ES-I3 (cell line): Measurements from ENCODE around the gene FGG.

ENCODE experiments used
- H3K36me3 ChIP-seq: 2 replicates; pipeline ENCODE4 v1.6.1; 2013; ENCODE audit warnings: mild to moderate bottlenecking, low read length, control low read depth, moderate library complexity; ENCODE audit not compliant: insufficient read depth
- H3K4me1 ChIP-seq: 2 replicates; pipeline ENCODE4 v1.6.1; 2013; ENCODE audit warnings: mild to moderate bottlenecking, control low read depth, low read length; ENCODE audit not compliant: insufficient read depth
- H3K9ac ChIP-seq: 2 replicates; pipeline ENCODE4 v1.6.1; 2013; ENCODE audit warnings: low read depth, mild to moderate bottlenecking, low read length, moderate library complexity
- H3K9me3 ChIP-seq: 2 replicates; pipeline ENCODE4 v1.6.1; 2013; ENCODE audit warnings: mild to moderate bottlenecking, low read length, moderate library complexity; ENCODE audit not compliant: control insufficient read depth, insufficient read depth

FGG gene

DNA sequence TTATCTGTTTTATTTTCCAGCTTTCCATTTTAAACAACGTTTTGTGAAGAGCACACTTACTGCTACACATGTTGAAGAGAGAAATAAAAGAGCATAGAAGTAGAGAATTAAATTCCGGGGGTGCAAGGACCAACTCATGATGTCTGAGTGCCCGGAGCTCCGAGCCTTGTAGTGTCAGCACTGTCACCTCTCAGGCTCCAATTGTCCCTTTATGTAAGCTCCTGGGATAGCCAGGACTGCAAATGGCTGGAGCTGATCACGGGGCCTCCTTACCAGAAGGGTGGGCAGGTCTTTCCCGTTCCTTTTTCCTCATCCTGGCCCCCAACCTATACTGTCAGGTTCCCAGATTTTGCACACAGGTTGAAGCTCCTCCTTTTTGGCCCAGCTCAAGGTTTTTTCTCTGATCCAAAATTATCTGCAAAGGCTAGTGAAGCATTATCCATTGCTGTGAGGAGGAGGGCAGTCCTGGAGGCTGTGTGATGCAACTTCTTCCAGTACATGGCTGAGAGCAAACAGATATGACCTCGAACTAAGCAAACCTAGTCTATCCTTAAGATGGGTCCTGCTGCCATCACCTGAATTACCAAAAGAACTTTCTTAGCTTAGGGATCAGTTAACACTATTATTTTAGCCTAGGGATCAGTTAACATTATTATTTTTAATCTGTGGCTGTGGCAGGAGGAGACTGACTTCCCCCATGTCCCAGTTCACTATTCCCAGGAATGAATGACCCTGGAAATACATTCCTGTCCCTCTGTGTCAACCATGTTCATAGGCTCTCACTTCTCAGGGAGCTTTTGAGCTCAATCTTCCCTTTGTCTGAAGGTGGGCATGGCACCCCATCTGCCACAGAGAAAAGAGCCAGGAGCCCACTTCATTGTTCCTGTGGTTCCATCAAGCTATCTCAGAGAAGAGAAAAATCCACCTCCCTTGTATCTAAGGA is at the start of gene FGG:
Gene FGG, minus strand, starts transcription at position 185 of the 943 bp plus-strand sequence. Its CDS starts 47 bp downstream, at position 138.
- H3K4me1 ChIP-seq: no peaks in the 10 kb centered on the region
- no peaks in the 10 kb centered on the region for H3K36me3 ChIP-seq
- H3K9me3 ChIP-seq: no peaks in the 10 kb centered on the region
- H3K9ac ChIP-seq: no peak within 1 kb of the TSS

DNA sequence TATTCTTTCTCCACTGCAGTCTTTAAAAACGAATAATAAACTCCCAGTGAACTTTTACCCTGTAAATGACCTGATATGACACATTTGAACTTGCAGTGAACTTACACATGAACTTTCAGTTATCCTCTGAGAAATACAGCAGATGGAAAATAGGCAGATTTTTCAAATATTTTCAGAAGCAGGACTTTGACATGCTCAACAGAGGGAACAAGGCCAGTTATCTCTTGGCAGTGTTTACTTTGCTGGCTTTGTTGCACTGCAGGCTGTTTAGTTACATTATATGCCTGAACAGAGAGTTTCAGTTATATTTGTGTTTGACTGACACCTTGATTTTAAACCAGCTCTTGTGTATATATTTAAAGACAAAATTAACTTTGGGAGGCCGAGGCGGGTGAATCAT is 47.6 kb upstream of the FGG start:
- H3K36me3 ChIP-seq: no peaks in the 10 kb centered on the region
- no peaks in the 10 kb centered on the region for H3K4me1 ChIP-seq
- no peak overlapping the region for H3K9ac ChIP-seq
- no peaks in the 10 kb centered on the region for H3K9me3 ChIP-seq

DNA sequence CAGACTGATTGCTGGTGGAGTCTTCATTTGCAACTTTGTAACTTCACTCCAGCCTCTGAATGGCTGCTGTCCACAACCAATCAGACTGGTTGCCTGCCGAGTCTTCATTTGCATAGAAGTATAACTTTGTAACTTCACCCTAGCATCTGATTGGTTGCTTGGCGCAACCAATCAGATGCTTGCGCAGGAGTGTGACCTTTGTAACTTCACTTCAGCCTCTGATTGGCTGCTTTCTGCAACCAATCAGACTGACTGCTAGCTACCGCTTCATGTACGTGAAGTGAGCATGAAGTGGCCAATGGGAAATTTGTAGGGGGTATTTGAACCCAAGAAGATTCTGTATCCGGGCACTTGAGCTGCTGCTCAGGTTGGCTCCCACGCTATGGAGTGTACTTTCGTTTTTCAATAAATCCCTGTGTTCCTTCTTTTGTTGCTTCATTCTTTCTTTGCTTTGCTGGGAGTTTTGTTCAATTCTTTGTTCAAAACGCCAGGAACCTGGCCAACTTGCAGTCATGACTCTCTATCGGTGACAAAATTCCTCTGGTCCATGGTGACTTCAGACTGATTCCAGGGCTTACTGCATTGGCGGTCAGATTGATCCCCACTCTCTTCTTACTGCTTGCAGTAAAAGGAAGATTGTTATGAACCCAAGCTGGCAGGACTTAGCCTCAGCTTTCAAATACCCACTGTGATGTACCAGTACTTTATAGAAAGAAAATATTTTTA is 46.4 kb upstream of the FGG start:
- Histone ChIP-seq H3K9ac (no peak overlapping the region), H3K9me3 (no peaks in the 10 kb centered on the region), H3K36me3 (no peaks in the 10 kb centered on the region), H3K4me1 (no peaks in the 10 kb centered on the region)

DNA sequence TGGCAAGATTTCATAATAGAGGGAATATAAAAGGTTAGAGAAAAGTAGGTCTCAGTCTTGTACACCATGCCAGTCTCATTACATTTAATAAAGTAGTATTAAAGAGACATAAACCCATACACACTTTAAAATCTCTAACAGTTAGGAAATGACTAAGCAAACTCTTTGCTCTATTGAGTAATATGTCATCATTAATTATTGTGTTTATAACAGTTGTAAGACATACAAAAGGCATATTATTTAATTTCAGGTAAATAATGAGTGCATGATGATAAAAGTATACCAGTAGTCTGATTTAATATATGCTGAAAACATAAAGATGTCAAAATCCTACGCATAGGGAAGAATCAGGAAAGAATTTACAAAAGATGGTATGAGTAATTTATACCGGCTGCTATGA is 31.0 kb upstream of the FGG start:
- Histone ChIP-seq H3K4me1 (no peaks in the 10 kb centered on the region), H3K9ac (no peak overlapping the region), H3K9me3 (no peaks in the 10 kb centered on the region), H3K36me3 (no peaks in the 10 kb centered on the region)

DNA sequence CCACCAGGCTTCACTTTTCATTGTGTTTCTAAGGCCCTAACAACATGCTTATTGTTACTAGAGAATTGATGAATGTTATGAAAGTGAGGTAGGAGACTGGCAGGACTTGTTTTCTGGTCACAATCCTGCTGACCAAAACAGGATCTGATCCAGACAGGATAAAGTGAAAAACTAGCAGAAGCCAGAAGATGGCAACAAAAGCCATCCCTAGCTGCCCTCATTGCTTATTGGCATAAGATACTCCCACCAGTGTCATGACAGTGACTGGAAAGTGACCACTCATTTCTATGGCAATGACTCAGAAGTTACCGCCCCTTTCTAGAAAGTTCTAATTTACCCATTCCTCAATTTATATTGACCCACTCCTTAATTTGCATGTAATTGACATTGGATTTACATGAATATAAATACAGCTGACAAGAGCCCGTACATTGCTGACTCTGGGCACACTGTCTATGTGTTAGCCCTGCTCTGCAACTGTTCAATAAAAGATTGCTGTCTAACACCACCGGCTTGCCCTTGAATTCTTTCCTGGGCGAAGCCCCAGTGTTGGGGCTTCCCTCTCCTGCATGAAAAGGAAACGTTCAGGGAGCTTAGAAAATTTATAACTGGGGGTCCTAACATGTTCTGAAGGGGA is 30.0 kb upstream of the FGG start:
- Histone ChIP-seq H3K36me3 (no peaks in the 10 kb centered on the region), H3K4me1 (no peaks in the 10 kb centered on the region; the same call in 1 of the 2 replicates), H3K9me3 (no peaks in the 10 kb centered on the region), H3K9ac (no peak overlapping the region)

DNA sequence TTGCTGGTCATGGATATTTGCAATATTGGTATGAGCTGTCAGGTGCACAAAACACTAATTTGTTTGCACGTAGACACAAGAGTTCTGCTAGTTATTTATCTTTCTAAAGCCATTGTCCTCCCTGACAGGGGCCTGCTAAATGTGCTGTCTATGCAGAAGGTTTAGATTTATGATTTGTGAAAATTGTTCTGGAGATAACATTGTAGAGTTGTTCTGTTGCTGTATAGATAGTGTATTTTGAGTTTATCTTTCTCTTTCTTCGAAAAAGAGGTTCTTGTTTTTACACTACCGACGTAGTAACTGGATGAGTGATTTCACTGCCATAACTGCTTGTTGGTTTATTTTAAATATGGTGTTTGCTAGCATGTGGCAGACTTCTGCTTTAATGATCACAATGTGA is 28.5 kb upstream of the FGG start:
- Histone ChIP-seq H3K4me1 (no peaks in the 10 kb centered on the region; the same call in 1 of the 2 replicates), H3K9me3 (no peaks in the 10 kb centered on the region), H3K36me3 (no peaks in the 10 kb centered on the region), H3K9ac (no peak overlapping the region)

DNA sequence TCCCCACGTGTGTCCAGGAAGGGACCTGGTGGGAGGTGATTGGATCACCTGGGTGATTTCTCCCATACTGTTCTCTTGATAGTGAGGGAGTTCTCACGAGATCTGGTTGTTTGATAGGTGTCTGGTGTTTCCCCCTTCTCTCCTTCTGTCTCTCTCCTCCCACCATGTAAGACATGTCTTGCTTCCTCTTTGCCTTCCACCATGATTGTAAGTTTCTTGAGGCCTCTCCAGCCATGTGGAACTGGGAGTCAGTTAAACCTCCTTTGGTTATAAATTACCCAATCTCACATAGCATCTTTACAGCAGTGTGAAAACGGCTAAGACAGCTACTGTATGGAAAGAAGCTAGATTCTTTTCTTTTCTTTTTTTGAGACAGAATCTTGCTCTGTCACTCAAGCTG is 21.6 kb upstream of the FGG start:
- H3K36me3 ChIP-seq: no peaks in the 10 kb centered on the region
- H3K9me3 ChIP-seq: no peaks in the 10 kb centered on the region
- no peak overlapping the region for H3K9ac ChIP-seq
- H3K4me1 ChIP-seq: no peaks in the 10 kb centered on the region; the same call in 1 of the 2 replicates

DNA sequence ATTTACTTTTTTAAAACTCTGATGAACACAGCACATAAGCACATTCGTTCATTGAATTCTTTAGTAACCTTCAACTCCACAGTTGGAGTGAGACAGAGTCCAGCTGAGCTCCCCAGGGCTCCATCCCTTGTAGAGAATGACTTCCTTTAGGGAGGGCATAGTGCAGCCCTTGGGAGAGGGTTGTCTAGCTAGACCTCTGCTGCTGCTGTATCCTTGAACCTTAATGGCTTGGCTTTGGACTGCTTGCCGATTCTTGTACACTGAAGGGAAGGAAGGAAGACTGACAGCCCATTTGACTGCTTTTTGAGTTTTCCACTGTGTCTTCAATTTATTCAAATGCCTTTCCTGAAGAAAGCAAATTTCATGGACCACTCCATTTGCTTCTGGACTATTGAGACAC is 19.4 kb upstream of the FGG start:
- Histone ChIP-seq H3K9ac (no peak overlapping the region), H3K9me3 (no peaks in the 10 kb centered on the region), H3K36me3 (no peaks in the 10 kb centered on the region), H3K4me1 (peaks cover 3% of the 10 kb centered on the region; the same call in 1 of the 2 replicates)

DNA sequence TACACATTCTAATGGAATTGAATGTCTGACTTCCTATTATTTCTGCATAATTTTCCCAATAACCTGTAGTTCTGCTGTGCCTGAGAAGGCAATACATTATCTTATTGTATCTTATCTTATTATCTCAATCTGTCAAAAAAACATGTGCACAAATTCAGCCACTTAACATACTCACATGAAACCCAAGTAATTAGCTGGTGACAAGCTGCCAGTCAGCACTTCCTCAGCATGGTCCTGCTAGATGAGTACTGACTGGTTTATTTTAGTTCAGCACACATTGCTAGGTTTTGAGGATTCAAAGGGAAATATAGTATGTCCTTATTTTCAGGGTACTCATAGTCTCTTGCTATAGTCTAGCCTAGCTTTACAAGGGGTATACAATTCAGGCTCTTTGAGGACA is 17.9 kb upstream of the FGG start:
- H3K9ac ChIP-seq: no peak overlapping the region
- H3K9me3 ChIP-seq: no peaks in the 10 kb centered on the region
- H3K36me3 ChIP-seq: no peaks in the 10 kb centered on the region
- H3K4me1 ChIP-seq: peaks cover 3% of the 10 kb centered on the region; the same call in 1 of the 2 replicates

DNA sequence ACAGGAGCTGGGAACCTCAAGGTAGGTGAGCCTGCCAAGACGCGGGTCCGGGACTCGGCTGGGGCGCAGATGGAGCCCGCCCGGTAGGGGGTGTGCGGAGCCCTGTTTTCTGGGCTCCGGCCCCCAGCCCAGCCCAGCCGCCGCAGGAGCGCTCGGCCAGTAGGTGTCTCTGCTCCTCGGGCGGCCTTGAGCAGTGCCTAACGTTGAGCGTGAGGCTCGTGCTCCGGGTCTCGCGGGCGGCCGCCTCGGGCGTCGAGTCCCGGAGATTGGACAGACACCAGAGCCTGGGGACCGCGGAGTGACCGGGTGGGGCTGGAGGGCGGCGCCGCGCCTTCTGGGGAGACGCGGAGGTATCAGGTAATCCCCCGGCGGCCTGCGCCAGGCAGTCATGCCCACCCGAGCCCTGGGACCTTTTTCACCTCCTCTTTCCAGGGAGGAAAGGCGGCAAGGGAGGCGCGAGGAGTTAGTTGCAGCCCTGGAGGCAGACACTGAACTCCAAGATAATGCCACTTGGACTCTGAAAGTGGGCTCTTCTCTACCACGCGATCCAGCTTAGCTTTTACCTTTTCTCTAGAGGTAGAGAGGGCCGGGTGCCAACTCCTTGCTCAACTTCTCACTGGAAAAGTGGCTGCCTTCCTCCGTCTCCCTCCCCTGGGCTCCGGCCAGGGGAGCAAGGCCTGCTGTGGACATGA is 14.5 kb upstream of the FGG start:
- Histone ChIP-seq H3K9me3 (no peaks in the 10 kb centered on the region), H3K4me1 (peaks cover 3% of the 10 kb centered on the region; the same call in 1 of the 2 replicates), H3K9ac (peak overlapping the region; percentile 69), H3K36me3 (no peaks in the 10 kb centered on the region)

DNA sequence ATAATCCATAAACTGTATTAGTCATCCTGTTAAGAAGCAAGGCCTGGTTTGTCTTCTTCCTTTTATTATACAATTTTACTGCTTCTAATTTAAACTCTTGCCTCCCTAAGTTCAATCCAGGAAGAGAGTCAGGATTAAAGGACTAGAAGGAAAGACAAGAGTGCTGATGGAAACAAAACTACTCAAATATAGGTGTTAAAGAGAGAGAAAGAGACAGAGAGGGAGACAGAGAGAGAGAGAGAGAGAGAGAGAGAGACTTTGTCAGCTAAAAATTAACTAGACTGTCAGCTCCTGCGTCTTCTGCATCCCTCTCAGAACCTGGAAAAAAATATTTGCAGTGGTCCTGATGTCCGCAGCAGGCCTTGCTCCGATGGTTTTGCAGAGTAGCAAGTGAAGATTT is 13.5 kb upstream of the FGG start:
- Histone ChIP-seq H3K9me3 (no peaks in the 10 kb centered on the region), H3K4me1 (peaks cover 3% of the 10 kb centered on the region; the same call in 1 of the 2 replicates), H3K36me3 (no peaks in the 10 kb centered on the region), H3K9ac (no peak overlapping the region)

DNA sequence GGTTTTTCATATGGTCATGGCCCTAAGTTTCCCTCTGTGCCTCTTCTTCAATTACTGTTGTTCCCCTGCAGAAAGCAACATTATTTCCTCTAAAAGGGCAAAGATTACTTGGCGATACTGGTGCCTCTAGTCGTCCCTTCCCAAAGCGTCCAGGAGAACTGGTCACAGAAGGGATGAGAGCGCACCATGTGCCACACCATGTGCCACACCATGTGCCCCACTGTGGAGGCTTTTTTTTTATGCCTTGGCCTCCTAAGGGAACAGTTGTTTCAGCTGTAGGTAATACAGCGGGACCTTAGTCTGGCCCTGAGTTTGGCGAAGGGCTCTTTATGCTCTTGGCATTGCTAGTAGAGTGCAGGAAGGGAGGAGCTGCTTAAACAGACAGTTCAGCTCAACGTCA is 11.5 kb upstream of the FGG start:
- Histone ChIP-seq H3K9ac (no peak overlapping the region), H3K36me3 (no peaks in the 10 kb centered on the region), H3K4me1 (peaks cover 3% of the 10 kb centered on the region; the same call in 1 of the 2 replicates), H3K9me3 (no peaks in the 10 kb centered on the region)

DNA sequence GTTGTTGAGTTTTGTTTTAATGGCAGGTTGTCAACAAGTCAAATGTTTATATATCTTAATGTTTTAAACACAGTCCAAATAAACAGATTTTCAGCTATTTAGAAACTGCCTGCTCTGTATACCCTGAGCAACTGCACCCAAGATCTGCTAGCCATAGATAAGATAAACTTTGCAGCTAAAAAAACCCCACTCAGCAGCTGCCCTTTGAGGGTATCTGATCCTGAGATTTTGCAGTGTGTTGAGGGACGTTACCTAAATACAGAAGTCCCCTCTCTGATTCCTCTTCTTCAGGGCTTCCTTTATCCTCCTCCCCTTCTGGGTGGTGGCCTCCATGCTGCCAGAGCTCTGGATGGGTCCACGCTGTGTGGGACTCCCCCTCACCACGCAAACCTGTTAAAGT is 11.0 kb upstream of the FGG start:
- Histone ChIP-seq H3K4me1 (peaks cover 3% of the 10 kb centered on the region; the same call in 1 of the 2 replicates), H3K9ac (no peak overlapping the region), H3K36me3 (no peaks in the 10 kb centered on the region), H3K9me3 (no peaks in the 10 kb centered on the region)

DNA sequence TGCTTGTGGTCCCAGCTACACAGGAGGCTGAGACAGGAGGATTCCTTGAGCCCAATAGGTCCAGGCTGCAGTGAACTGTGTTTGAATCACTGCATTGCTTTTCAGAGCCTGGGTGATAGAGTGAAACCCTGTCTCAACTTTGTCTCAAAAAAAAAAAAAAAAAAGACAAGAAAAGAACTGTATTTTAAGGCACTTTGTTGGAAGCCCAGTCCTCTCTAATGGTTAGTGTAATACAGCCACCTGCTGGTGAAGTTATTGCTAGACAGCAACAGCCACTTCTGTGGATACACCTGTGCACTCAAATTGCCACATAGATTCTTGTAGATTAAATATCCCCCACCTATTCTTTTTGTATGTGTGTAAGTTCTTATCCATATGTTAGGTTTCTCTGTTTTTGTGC is 10.1 kb upstream of the FGG start:
- no peak overlapping the region for H3K9ac ChIP-seq
- peaks cover 3% of the 10 kb centered on the region; the same call in 1 of the 2 replicates for H3K4me1 ChIP-seq
- H3K36me3 ChIP-seq: no peaks in the 10 kb centered on the region
- H3K9me3 ChIP-seq: no peaks in the 10 kb centered on the region
